Lung (tissue), 12 donors: ENCODE measurements around the gene NRXN2. TPM values are rescaled to one million over a fixed set of nuclear protein-coding genes. Genes with fewer than 3 reads are reported as not detected.

ENCODE experiments used
- ATAC-seq: fragments of 200-7000 bp; cut with Tn5 transposase; one replicate; pipeline ENCODE4 v1.9.1; 2020; ENCODE audit warnings: moderate number of reproducible peaks; ENCODE audit not compliant: insufficient read depth, low FRiP score
- DNase-seq, 3 donors: peaks; one replicate each; pipeline ENCODE4 v3.0.0-alpha.2; 2013 to 2017
- H3K27ac ChIP-seq, 2 donors: one replicate each; pipeline ENCODE4 v1.5.1; 2013; ENCODE audit warnings: mild to moderate bottlenecking in 2 of 2, moderate library complexity in 2 of 2, control low read depth in 1 of 2, inconsistent platforms in 1 of 2, low read depth in 1 of 2, low read length in 1 of 2
- H3K27me3 ChIP-seq, 3 donors: one replicate each; pipeline ENCODE4 v1.5.1; 2013; ENCODE audit warnings: low read length in 2 of 3; ENCODE audit not compliant: control insufficient read depth in 3 of 3, insufficient read depth in 3 of 3
- H3K36me3 ChIP-seq, 4 donors: one replicate each; pipeline ENCODE4 v1.5.1; 2013; ENCODE audit warnings: low read length in 4 of 4, mild to moderate bottlenecking in 1 of 4, moderate library complexity in 1 of 4; ENCODE audit not compliant: control insufficient read depth in 4 of 4, insufficient read depth in 4 of 4
- H3K4me1 ChIP-seq, 5 donors: one replicate each; pipeline ENCODE4 v1.5.1; 2013; ENCODE audit warnings: low read length in 5 of 5, mild to moderate bottlenecking in 2 of 5, moderate library complexity in 1 of 5; ENCODE audit not compliant: control insufficient read depth in 5 of 5, insufficient read depth in 5 of 5
- H3K4me3 ChIP-seq: one replicate; pipeline ENCODE4 v1.5.1; 2013; ENCODE audit warnings: mild to moderate bottlenecking, control low read depth, moderate library complexity
- H3K9ac ChIP-seq, 2 donors: one replicate each; pipeline ENCODE4 v1.5.1; 2013; ENCODE audit warnings: low read length in 2 of 2, control low read depth in 1 of 2; ENCODE audit not compliant: insufficient read depth in 1 of 2
- H3K9me3 ChIP-seq, 4 donors: one replicate each; pipeline ENCODE4 v1.5.1; 2013; ENCODE audit warnings: low read length in 3 of 4, mild to moderate bottlenecking in 1 of 4, moderate library complexity in 1 of 4; ENCODE audit not compliant: control insufficient read depth in 4 of 4, insufficient read depth in 3 of 4
- CTCF ChIP-seq: IDR thresholded peaks from 2 replicates; pipeline ENCODE4 v1.5.1; 2012; ENCODE audit warnings: mild to moderate bottlenecking; ENCODE audit errors: control extremely low read depth, extremely low read depth
- WGBS, 2 donors: extraction: QIAGEN DNeasy Blood & Tissue Kit; methylation state at CpG; one replicate each; pipeline ENCODE4 v1.1.7; 2013; 5-methylcytosine and 5-hydroxymethylcytosine counted together
- polyA plus RNA-seq, 2 donors: library from polyadenylated mRNA; stranded (reverse); fragments of 200-250 nt; gene quantifications; one replicate each; pipeline ENCODE4 v1.2.1, GENCODE V29; 2013
- total RNA-seq, 2 donors: library from RNA; depleted of rRNA in 1 of 2; stranded (reverse); fragments of >200 nt in 1 of 2; gene quantifications; one replicate each; pipeline ENCODE4 v1.2.1, GENCODE V29; 2014 to 2021
- donor health status: control.
- donor health status: control.
- donor health status: Bipolar disorder and iron deficiency.
- donor health status: healthy.
- donor health status: DM: yes; HTN: yes; CAD: no.

The NRXN2 gene
- total and polyA plus RNA-seq, 4 donors = 0.39 to 6.6 (median 1.1) TPM

- Histone ChIP-seq H3K9me3 (no peaks in the 10 kb centered on the region), H3K4me3 (no peak overlapping the region), H3K36me3 (no peaks in the 10 kb centered on the region), H3K27ac (no peak overlapping the region), H3K27me3 (no peaks in the 10 kb centered on the region), H3K4me1 (peaks cover 0 to 16% (median 5%) of the 10 kb centered on the region in 5 donors), H3K9ac (no peak overlapping the region)
- no peak for ATAC-seq
- no peak for TF ChIP-seq CTCF
- WGBS, 2 donors = 92 to 95% methylated on average over 7 of the region's 7 CpGs
- DNase-seq = no peak
Observed at GRCh38 chr11:64564419-64564818, 158.6 kb downstream of the NRXN2 start.

GRCh38 chr11:64563966-64564365, 159.0 kb downstream of the NRXN2 start:
- WGBS, 2 donors = 90 to 92% methylated on average over 10 to 12 of the region's 12 CpGs
- peaks cover 0 to 16% (median 5%) of the 10 kb centered on the region in 5 donors for H3K4me1 ChIP-seq
- DNase-seq (no peak), ATAC-seq (no peak)
- no peaks in the 10 kb centered on the region for H3K9me3 ChIP-seq
- TF ChIP-seq CTCF = no peak
- H3K36me3 ChIP-seq = no peaks in the 10 kb centered on the region
- no peak overlapping the region for H3K9ac ChIP-seq
- H3K27ac ChIP-seq = no peak overlapping the region
- H3K27me3 ChIP-seq = no peaks in the 10 kb centered on the region
- H3K4me3 ChIP-seq = no peak overlapping the region

GRCh38 chr11:64562723-64563351, 160.2 kb downstream of the NRXN2 start:
- DNase-seq (no peak), ATAC-seq (no peak)
- no peak for TF ChIP-seq CTCF
- Histone ChIP-seq H3K9me3 (no peaks in the 10 kb centered on the region), H3K27ac (no peak overlapping the region), H3K9ac (no peak overlapping the region), H3K4me3 (no peak overlapping the region), H3K27me3 (no peaks in the 10 kb centered on the region), H3K4me1 (peaks cover 0 to 19% (median 5%) of the 10 kb centered on the region in 5 donors), H3K36me3 (no peaks in the 10 kb centered on the region)
- 94 to 95% methylated on average over 15 of the region's 15 CpGs for WGBS, 2 donors
